Measurements from ENCODE around the gene DLG2.

GRCh38 chr11:85086504-85087284, 540.5 kb downstream of the DLG2 start:
- TF ChIP-seq, protein P1, sequence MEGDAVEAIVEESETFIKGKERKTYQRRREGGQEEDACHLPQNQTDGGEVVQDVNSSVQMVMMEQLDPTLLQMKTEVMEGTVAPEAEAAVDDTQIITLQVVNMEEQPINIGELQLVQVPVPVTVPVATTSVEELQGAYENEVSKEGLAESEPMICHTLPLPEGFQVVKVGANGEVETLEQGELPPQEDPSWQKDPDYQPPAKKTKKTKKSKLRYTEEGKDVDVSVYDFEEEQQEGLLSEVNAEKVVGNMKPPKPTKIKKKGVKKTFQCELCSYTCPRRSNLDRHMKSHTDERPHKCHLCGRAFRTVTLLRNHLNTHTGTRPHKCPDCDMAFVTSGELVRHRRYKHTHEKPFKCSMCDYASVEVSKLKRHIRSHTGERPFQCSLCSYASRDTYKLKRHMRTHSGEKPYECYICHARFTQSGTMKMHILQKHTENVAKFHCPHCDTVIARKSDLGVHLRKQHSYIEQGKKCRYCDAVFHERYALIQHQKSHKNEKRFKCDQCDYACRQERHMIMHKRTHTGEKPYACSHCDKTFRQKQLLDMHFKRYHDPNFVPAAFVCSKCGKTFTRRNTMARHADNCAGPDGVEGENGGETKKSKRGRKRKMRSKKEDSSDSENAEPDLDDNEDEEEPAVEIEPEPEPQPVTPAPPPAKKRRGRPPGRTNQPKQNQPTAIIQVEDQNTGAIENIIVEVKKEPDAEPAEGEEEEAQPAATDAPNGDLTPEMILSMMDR (conservative IDR thresholded peaks at IDR 0.05 in 1 of 2, IDR thresholded peaks at IDR 0.05 in 1 of 2; ENCODE audit: extremely low read depth in 1 of 2, insufficient read depth in 1 of 2, low read depth in 1 of 2, low read length in 2 of 2) = no peak
- no peak for TF ChIP-seq EZH2 (IDR thresholded peaks at IDR 0.05; ENCODE audit: borderline replicate concordance, low read length)
